ENCODE measurements around the gene SEZ6. TPM values are rescaled to one million over a fixed set of nuclear protein-coding genes. Genes with fewer than 3 reads are reported as not detected.

SEZ6 gene
- total and polyA plus RNA-seq, 7 donors: 0.36 to 0.99 (median 0.54) TPM; not detected in 3

DNA sequence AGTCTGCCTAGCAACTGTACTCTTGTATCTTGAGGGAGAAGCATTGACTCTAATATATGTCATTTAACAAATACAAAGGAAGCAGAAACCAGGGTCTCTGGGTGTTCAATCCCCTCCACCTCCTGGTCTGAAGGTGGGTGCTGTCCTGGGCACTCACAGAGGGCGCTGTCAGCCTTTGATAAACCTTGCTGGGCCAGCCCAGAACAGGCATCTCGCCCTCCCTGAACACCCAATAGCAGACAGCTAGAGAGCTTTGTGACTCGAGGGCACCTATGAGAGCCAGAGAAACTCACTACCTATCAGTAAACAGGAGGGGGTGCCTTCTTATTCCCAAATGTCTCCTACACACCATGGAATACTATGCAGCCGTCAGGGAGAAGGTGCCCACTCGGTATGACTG, 30.8 kb upstream of the SEZ6 start:
- intact Hi-C loops (cut with DNase I): no loop called here
- H3K27me3 ChIP-seq: peaks cover 0 to 3% (median 0%) of the 10 kb centered on the region in 3 donors

DNA sequence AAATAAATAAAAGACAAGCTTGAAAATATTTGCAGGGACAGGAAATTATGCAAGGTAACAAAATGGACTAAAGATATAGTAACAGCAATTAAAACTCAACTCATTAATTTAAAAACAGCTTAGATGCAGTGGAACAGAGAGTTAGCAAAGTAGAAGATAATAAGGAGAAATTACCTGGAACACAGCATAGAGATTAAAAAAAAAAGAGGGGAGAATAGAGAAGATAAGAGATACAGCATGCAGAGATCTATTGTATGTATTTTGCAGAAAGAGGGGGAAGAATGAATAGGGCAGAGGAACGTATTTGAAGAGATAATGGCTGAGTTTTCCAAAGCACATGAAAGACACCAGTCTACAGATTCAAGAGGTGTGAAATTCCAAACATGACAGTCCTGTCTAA, 28.7 kb upstream of the SEZ6 start:
- Histone ChIP-seq H3K36me3 (no peaks in the 10 kb centered on the region), H3K4me1 (no peaks in the 10 kb centered on the region), H3K9me3 (peaks cover 0 to 6% (median 4%) of the 10 kb centered on the region in 4 donors), H3K27ac (no peak overlapping the region), H3K4me3 (no peak overlapping the region), H3K27me3 (peaks cover 0 to 7% (median 0%) of the 10 kb centered on the region in 3 donors)
- WGBS, 2 donors: 48 to 66% methylated on average over 1 of the region's 1 CpG
- intact Hi-C loops (cut with DNase I): no loop called here
- no peak for TF ChIP-seq POLR2A (IDR thresholded peaks at IDR 0.05)
- TF ChIP-seq, protein P1, sequence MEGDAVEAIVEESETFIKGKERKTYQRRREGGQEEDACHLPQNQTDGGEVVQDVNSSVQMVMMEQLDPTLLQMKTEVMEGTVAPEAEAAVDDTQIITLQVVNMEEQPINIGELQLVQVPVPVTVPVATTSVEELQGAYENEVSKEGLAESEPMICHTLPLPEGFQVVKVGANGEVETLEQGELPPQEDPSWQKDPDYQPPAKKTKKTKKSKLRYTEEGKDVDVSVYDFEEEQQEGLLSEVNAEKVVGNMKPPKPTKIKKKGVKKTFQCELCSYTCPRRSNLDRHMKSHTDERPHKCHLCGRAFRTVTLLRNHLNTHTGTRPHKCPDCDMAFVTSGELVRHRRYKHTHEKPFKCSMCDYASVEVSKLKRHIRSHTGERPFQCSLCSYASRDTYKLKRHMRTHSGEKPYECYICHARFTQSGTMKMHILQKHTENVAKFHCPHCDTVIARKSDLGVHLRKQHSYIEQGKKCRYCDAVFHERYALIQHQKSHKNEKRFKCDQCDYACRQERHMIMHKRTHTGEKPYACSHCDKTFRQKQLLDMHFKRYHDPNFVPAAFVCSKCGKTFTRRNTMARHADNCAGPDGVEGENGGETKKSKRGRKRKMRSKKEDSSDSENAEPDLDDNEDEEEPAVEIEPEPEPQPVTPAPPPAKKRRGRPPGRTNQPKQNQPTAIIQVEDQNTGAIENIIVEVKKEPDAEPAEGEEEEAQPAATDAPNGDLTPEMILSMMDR (IDR thresholded peaks at IDR 0.05): no peak
- no peak for TF ChIP-seq EP300 (IDR thresholded peaks at IDR 0.05)
- no peak for TF ChIP-seq POLR2AphosphoS5 (IDR thresholded peaks at IDR 0.05)
- no peak for DNase-seq

More for the DNA sequence above, 30.8 kb upstream of the SEZ6 start:
- Histone ChIP-seq H3K4me1 (no peaks in the 10 kb centered on the region), H3K9me3 (peaks cover 0 to 6% (median 4%) of the 10 kb centered on the region in 4 donors), H3K36me3 (no peaks in the 10 kb centered on the region), H3K27ac (no peak overlapping the region), H3K4me3 (no peak overlapping the region)
- 63 to 73% methylated on average over 5 of the region's 5 CpGs for WGBS, 2 donors
- DNase-seq: no peak
- TF ChIP-seq EP300 (IDR thresholded peaks at IDR 0.05): no peak
- TF ChIP-seq, protein P1 (IDR thresholded peaks at IDR 0.05): no peak
- no peak for TF ChIP-seq POLR2A (IDR thresholded peaks at IDR 0.05)
- no peak for TF ChIP-seq POLR2AphosphoS5 (IDR thresholded peaks at IDR 0.05)

DNA sequence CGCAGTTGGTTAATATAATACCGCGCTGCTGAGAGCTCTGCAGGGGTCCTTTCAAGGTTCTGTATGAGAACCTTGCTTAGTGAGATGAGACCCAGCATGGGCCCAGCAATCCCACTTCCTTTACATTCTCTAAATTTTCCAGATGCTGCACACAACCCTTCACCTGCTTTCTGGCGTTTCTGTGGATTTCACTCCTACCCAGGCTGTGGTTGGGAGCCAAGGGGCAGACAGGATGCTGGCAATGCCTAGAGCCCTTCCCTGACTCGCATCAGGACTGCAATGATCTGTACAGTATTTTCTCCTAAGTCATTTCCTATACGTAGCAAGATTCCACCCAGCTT, 27.0 kb upstream of the SEZ6 start:
- Histone ChIP-seq H3K36me3 (no peaks in the 10 kb centered on the region), H3K27ac (no peak overlapping the region), H3K9me3 (peaks cover 0 to 6% (median 4%) of the 10 kb centered on the region in 4 donors), H3K4me3 (no peak overlapping the region), H3K4me1 (no peaks in the 10 kb centered on the region), H3K27me3 (peaks cover 0 to 7% (median 0%) of the 10 kb centered on the region in 3 donors)
- 36% methylated on average over 6 of the region's 6 CpGs for WGBS, 2 donors
- DNase-seq: no peak
- TF ChIP-seq POLR2AphosphoS5 (IDR thresholded peaks at IDR 0.05): no peak
- TF ChIP-seq, protein P1 (IDR thresholded peaks at IDR 0.05): no peak
- TF ChIP-seq POLR2A (IDR thresholded peaks at IDR 0.05): no peak
- TF ChIP-seq EP300 (IDR thresholded peaks at IDR 0.05): no peak
- intact Hi-C loops (cut with DNase I): no loop called here

DNA sequence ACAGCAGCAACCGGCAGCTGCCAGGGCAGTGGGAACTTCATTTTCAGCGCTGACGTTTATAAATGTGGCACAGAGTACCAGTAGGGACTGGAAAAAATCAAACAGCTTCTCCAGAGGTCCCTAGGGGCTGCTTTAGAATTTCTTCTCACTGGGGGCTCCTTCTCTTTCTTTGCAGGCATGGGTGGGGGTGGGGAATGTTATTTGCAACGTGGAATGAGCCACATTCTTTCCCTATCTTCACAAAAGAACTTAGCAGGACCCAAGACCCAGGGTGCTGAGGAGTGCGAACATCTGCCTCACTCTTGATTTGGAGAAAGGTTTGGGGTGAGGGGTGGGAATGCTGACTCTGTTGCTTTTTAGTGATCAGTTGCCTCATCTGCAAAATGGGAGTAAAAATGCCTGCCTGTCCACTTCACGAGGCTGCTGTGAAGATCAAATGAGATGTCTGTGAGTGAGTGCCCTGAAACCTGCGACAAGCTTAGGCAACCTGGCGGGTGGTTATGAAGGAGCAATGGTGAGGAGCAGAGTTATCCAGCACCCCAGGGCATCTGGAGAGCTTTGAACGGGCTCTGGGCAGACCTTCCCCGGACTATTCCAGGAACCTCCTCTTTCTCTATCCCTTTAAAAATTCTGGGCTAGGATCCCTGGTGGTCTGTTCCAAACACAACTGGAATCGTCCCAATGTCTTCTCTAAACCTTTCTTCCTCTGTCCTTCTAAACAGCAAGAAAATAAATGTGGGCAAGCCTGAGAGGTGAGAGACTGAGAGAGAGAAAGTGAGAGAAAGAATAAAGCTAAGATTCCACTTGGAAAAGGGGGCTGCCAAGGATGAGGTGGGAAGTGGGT, 26.4 kb upstream of the SEZ6 start:
- H3K27me3 ChIP-seq: peaks cover 0 to 7% (median 0%) of the 10 kb centered on the region in 3 donors
- TF ChIP-seq, protein P1 (IDR thresholded peaks at IDR 0.05): no peak
- no peak for TF ChIP-seq POLR2A (IDR thresholded peaks at IDR 0.05)
- TF ChIP-seq POLR2AphosphoS5 (IDR thresholded peaks at IDR 0.05): no peak
- no peak for TF ChIP-seq EP300 (IDR thresholded peaks at IDR 0.05)
- H3K27ac ChIP-seq: no peak overlapping the region
- no peaks in the 10 kb centered on the region for H3K4me1 ChIP-seq
- WGBS, 2 donors: 36% methylated on average over 11 of the region's 11 CpGs
- no peak overlapping the region for H3K4me3 ChIP-seq
- intact Hi-C loops (cut with DNase I): no loop called here
- no peaks in the 10 kb centered on the region for H3K36me3 ChIP-seq
- peaks cover 0 to 6% (median 4%) of the 10 kb centered on the region in 4 donors for H3K9me3 ChIP-seq
- no peak for DNase-seq
